Breast epithelium (tissue), 4 donors: ENCODE data around the gene IFT27. TPM values are rescaled to one million over a fixed set of nuclear protein-coding genes. Genes with fewer than 3 reads are reported as not detected.
A peak's percentile ranks its signal among the peaks of the same experiment; 100 is the strongest.

Source experiments
- DNase-seq, 2 donors: peaks; one replicate each; pipeline ENCODE4 v3.0.0-alpha.2; 2019; ENCODE audit warnings: low spot score in 2 of 2
- H3K27ac ChIP-seq, 2 donors: fragments of 200-600 bp; sonication (generic) in 1 of 2; one replicate each; pipeline ENCODE4 v1.5.1; 2016 to 2019; ENCODE audit warnings: mild to moderate bottlenecking in 1 of 2
- H3K27me3 ChIP-seq, 2 donors: fragments of 200-600 bp; sonication (generic) in 1 of 2; one replicate each; pipeline versions ENCODE4 v1.5.1 to v1.6.0; 2017 to 2019; ENCODE audit warnings: control low read depth in 1 of 2, mild to moderate bottlenecking in 1 of 2
- H3K36me3 ChIP-seq: fragments of 200-600 bp; one replicate; pipeline ENCODE4 v1.5.1; 2019
- H3K4me1 ChIP-seq, 2 donors: fragments of 200-600 bp; sonication (generic); one replicate each; pipeline ENCODE4 v1.5.1; 2016 to 2019; ENCODE audit warnings: control low read depth in 1 of 2
- H3K4me3 ChIP-seq, 3 donors: fragments of 200-600 bp; sonication (generic); 1 replicate in 2 of 3; 2 replicates in 1 of 3; pipeline ENCODE4 v1.5.1; 2016 to 2019; ENCODE audit warnings: mild to moderate bottlenecking in 3 of 3, moderate library complexity in 2 of 3
- H3K9me3 ChIP-seq, 2 donors: fragments of 200-600 bp; sonication (generic) in 1 of 2; one replicate each; pipeline ENCODE4 v1.5.1; 2016 to 2019; ENCODE audit warnings: control low read depth in 1 of 2
- POLR2A ChIP-seq: fragments of 450-650 bp; IDR thresholded peaks from one replicate; pipeline ENCODE4 v1.6.1; 2016; ENCODE audit warnings: antibody characterized with exemption, mild to moderate bottlenecking, moderate library complexity
- POLR2AphosphoS5 ChIP-seq, 3 donors: sonication (generic); formaldehyde crosslinking; IDR thresholded peaks; one replicate each; pipeline ENCODE4 v1.6.1; 2017; ENCODE audit warnings: antibody characterized with exemption in 3 of 3
- intact Hi-C: fragments of 100-400 bp; cut with DNase I; formaldehyde crosslinking; loops from one replicate; pipeline ENCODE4 v1.15.1; 2023; ENCODE audit warnings: low total_unique reads
- total RNA-seq, 3 donors: library from RNA; depleted of rRNA; stranded (reverse); fragments of >200 nt; gene quantifications; one replicate each; pipeline ENCODE4 v1.1.0, GENCODE V29; 2016
- TF ChIP-seq, protein P1 (sequence below), 3 donors: fragments of 450-650 bp; IDR thresholded peaks; one replicate each; pipeline ENCODE4 v1.5.1; 2016 to 2017; ENCODE audit warnings: antibody characterized with exemption in 3 of 3, mild to moderate bottlenecking in 3 of 3, moderate library complexity in 3 of 3

The IFT27 gene
- total RNA-seq, 3 donors from 2014 or later: 19.0 to 23.7 (median 20.6) TPM

DNA sequence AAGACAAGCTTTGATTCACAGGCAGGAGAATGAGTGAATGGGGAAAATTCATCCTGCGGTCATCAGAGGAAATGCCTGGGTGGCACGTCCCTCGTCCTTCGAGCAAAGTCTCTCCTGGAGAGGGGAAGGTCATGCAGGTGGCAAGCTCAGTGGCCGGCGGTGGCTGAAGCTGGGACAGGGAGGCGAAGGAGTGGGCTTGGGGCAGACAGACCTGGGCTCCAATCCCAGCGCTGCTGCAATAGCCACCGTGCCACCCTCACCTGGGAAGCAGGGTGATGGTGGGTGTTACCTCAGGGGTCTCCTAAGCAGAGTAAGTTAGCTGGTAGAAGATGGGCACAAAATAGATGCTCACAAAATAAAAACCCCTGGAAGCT is 49.9 kb downstream of the IFT27 start:
- TF ChIP-seq, protein P1, sequence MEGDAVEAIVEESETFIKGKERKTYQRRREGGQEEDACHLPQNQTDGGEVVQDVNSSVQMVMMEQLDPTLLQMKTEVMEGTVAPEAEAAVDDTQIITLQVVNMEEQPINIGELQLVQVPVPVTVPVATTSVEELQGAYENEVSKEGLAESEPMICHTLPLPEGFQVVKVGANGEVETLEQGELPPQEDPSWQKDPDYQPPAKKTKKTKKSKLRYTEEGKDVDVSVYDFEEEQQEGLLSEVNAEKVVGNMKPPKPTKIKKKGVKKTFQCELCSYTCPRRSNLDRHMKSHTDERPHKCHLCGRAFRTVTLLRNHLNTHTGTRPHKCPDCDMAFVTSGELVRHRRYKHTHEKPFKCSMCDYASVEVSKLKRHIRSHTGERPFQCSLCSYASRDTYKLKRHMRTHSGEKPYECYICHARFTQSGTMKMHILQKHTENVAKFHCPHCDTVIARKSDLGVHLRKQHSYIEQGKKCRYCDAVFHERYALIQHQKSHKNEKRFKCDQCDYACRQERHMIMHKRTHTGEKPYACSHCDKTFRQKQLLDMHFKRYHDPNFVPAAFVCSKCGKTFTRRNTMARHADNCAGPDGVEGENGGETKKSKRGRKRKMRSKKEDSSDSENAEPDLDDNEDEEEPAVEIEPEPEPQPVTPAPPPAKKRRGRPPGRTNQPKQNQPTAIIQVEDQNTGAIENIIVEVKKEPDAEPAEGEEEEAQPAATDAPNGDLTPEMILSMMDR (IDR thresholded peaks at IDR 0.05): no peak
- TF ChIP-seq POLR2A (no peak), POLR2AphosphoS5 (IDR thresholded peaks at IDR 0.05) (no peak)
- Histone ChIP-seq H3K4me1 (no peaks in the 10 kb centered on the region), H3K27ac (no peak overlapping the region), H3K36me3 (no peaks in the 10 kb centered on the region), H3K9me3 (no peaks in the 10 kb centered on the region), H3K4me3 (no peak overlapping the region), H3K27me3 (peaks cover 0 to 44% of the 10 kb centered on the region in 2 donors)
- DNase-seq: peak in 1 of 2 donors; percentile 43
- intact Hi-C loops: loop anchor here (5.0 kb wide), 1 partner anchor 591 kb away; no protein-coding TSS in a partner anchor

DNA sequence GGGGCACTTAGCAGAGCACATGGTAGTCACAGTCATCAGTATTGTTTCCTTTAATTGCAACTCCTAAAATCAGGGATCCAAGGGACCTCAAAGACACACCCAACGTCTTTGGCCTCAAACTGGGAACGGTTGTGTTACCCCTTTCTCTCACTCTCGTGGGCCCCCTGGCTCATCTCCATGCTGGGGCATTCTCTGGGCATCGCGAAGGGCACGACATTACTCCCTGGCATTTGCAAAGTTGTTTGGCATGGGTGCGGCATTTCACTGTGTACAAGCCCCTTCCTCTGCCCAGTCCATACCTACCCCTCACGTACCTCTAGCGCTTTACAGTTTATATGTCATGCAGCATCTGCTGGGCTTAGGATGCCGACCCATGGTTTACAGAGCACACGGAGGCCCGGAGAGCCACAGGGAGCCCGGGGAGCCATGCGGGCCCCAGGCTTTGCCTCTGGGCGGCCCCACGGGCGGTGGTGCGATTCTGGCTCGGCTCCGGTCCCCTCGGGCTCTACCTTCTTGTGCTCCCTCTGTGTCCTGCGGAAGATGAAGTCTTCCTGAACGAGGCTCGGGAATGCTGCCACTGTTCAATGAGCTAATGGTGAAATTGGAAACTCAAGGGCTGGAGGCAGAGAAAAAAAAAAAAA is 50.4 kb downstream of the IFT27 start:
- no peak overlapping the region for H3K27ac ChIP-seq
- no peak for TF ChIP-seq POLR2A
- TF ChIP-seq, protein P1 (IDR thresholded peaks at IDR 0.05): no peak
- TF ChIP-seq POLR2AphosphoS5 (IDR thresholded peaks at IDR 0.05): no peak
- no peaks in the 10 kb centered on the region for H3K9me3 ChIP-seq
- peak in 1 of 2 donors; percentile 41 for DNase-seq
- intact Hi-C loops: loop anchor here (5.0 kb wide), 1 partner anchor 592 kb away; no protein-coding TSS in a partner anchor
- peaks cover 0 to 48% of the 10 kb centered on the region in 2 donors for H3K27me3 ChIP-seq
- no peaks in the 10 kb centered on the region for H3K4me1 ChIP-seq
- no peak overlapping the region for H3K4me3 ChIP-seq
- H3K36me3 ChIP-seq: no peaks in the 10 kb centered on the region

DNA sequence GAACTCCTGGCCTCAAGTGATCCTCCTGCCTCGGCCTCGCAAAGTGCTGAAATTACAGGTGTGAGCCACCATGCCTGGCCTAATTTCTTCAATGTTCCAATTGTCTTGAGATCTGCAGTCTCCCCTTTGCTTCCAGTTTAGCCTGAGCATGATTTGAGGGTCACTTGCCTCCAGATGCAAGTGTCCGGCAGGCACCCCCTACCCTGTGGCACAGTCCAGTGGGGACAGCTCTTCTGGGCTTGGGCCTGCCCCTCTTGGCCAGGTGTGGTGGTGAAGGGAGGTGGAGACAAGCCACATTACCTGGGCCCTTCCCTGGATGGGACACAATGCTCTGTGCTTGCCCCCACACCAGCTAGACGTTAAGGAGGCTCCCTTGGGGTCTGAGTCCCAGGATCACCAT is 51.1 kb downstream of the IFT27 start:
- intact Hi-C loops: loop anchor here (5.0 kb wide), 1 partner anchor 592 kb away; no protein-coding TSS in a partner anchor
- H3K27ac ChIP-seq: no peak overlapping the region
- TF ChIP-seq POLR2AphosphoS5 (IDR thresholded peaks at IDR 0.05): no peak
- TF ChIP-seq POLR2A: no peak
- TF ChIP-seq, protein P1 (IDR thresholded peaks at IDR 0.05): no peak
- H3K4me3 ChIP-seq: no peak overlapping the region
- H3K36me3 ChIP-seq: no peaks in the 10 kb centered on the region
- H3K9me3 ChIP-seq: no peaks in the 10 kb centered on the region
- peaks cover 0 to 48% of the 10 kb centered on the region in 2 donors for H3K27me3 ChIP-seq
- no peaks in the 10 kb centered on the region for H3K4me1 ChIP-seq
- peak in 1 of 2 donors; percentile 30 for DNase-seq

DNA sequence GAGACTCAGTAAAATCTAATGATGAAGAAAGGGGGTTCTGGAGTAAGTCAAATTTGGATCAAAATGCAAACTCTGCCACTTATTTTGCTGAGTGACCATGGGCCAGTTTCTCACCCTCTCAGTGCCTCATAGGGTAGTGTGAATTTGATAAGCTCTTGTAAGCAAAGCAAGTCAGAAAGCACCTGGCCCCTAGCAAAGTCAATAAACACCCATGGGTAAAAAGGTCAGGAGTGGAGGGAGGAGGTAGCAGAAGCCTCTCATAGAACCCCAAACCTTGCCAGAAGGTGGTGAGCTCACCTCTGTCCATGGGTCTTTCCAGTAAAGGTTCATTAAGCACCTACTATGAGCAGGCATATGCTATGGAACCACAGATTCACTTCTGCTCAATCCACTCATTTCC is 53.9 kb downstream of the IFT27 start:
- no peaks in the 10 kb centered on the region for H3K36me3 ChIP-seq
- no peak overlapping the region for H3K27ac ChIP-seq
- no peaks in the 10 kb centered on the region for H3K9me3 ChIP-seq
- H3K4me1 ChIP-seq: no peaks in the 10 kb centered on the region
- DNase-seq: no peak
- intact Hi-C loops: no loop called here
- H3K27me3 ChIP-seq: peaks cover 0 to 48% of the 10 kb centered on the region in 2 donors
- TF ChIP-seq POLR2A: no peak
- no peak overlapping the region for H3K4me3 ChIP-seq

DNA sequence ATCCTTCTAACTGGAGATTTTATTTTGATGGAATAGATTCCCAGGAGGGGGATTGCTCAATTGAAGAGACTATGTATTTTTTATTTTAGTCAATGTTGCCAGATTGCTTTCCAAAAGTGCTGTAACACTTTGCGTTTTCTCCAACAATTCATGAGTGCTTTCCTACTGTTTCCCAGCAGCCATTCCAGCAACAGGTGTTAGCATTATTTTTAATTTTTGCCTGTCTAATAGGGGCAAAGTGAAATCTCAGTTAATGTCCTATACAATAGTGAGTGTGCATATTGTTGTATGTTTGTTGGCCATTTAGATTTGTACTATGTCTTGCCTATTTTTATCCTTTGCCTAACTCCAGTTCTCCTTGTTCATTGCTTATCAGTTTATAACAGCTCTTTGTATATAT is 60.3 kb downstream of the IFT27 start:
- no peak overlapping the region for H3K27ac ChIP-seq
- no peak overlapping the region for H3K4me3 ChIP-seq
- intact Hi-C loops: no loop called here
- H3K9me3 ChIP-seq: no peaks in the 10 kb centered on the region
- H3K4me1 ChIP-seq: no peaks in the 10 kb centered on the region
- DNase-seq: no peak
- TF ChIP-seq POLR2AphosphoS5 (IDR thresholded peaks at IDR 0.05): no peak
- no peak for TF ChIP-seq POLR2A
- TF ChIP-seq, protein P1 (IDR thresholded peaks at IDR 0.05): no peak
- H3K27me3 ChIP-seq: peaks cover 0 to 26% of the 10 kb centered on the region in 2 donors
- H3K36me3 ChIP-seq: no peaks in the 10 kb centered on the region
